HEK293 (cell line): ENCODE results near the gene AMOTL2.

ENCODE experiments used
- CTCF ChIA-PET: fragments of 350-600 bp; formaldehyde crosslinking; extraction: SDS; loops from one replicate; lab custom pipeline; 2021; ENCODE audit warnings: antibody characterized with exemption; lab: Yijun Ruan, JAX
- POLR2A ChIA-PET: fragments of 300-600 bp; formaldehyde crosslinking; extraction: SDS; loops from one replicate; lab custom pipeline; 2020; ENCODE audit warnings: antibody characterized with exemption, inconsistent platforms; lab: Yijun Ruan, JAX
- H3K27ac ChIP-seq: fragments of 200-500 bp; sonication (Bioruptor generic); 2 replicates; pipeline ENCODE4 v1.5.1; 2014; ENCODE audit warnings: low read depth, low read length, control low read depth, inconsistent platforms; ENCODE audit errors: extremely low read depth
- H3K36me3 ChIP-seq, 2 experiments: fragments of 200-500 bp in 1 of 2; sonication (Bioruptor generic) in 1 of 2; 1 replicate in 1 of 2; 2 replicates in 1 of 2; pipeline ENCODE4 v1.5.1; 2014 to 2017; ENCODE audit warnings: inconsistent platforms in 2 of 2, low read length in 2 of 2; ENCODE audit not compliant: control insufficient read depth in 2 of 2, insufficient read depth in 1 of 2
- H3K4me1 ChIP-seq: fragments of 200-500 bp; sonication (Bioruptor generic); 2 replicates; pipeline ENCODE4 v1.5.1; 2014; ENCODE audit warnings: mild to moderate bottlenecking, low read length, inconsistent platforms; ENCODE audit not compliant: control insufficient read depth, insufficient read depth
- H3K4me3 ChIP-seq: 2 replicates; pipeline ENCODE4 v1.5.1; 2011; ENCODE audit warnings: low read depth, mild to moderate bottlenecking, control low read depth, low read length, moderate library complexity
- H3K9me3 ChIP-seq: fragments of 200-500 bp; sonication (Bioruptor generic); 2 replicates; pipeline ENCODE4 v1.5.1; 2014; ENCODE audit warnings: low read depth, low read length, inconsistent platforms; ENCODE audit not compliant: control insufficient read depth, insufficient read depth
- GLIS1 ChIP-seq: fragments of 450-650 bp; formaldehyde crosslinking; IDR thresholded peaks from 2 replicates; pipeline ENCODE4 v1.5.1; 2016; ENCODE audit warnings: missing biosample characterization, missing genetic modification characterization
- IKZF3 ChIP-seq: fragments of 450-650 bp; IDR thresholded peaks from 2 replicates; pipeline ENCODE4 v1.5.0; 2018; ENCODE audit warnings: missing biosample characterization, mild to moderate bottlenecking, missing genetic modification characterization, moderate library complexity
- SALL2 ChIP-seq: fragments of 450-650 bp; formaldehyde crosslinking; IDR thresholded peaks from 2 replicates; pipeline ENCODE4 v1.5.0; 2017; ENCODE audit warnings: missing biosample characterization, mild to moderate bottlenecking, missing genetic modification characterization, borderline replicate concordance
- WT1 ChIP-seq: fragments of 450-650 bp; formaldehyde crosslinking; IDR thresholded peaks from 2 replicates; pipeline ENCODE4 v1.5.1; 2016; ENCODE audit warnings: missing biosample characterization, missing genetic modification characterization
- YY1 ChIP-seq: fragments of 450-650 bp; formaldehyde crosslinking; IDR thresholded peaks from 2 replicates; pipeline ENCODE4 v1.5.1; 2018; ENCODE audit warnings: missing biosample characterization, missing genetic modification characterization
- ZBTB17 ChIP-seq: fragments of 450-650 bp; formaldehyde crosslinking; IDR thresholded peaks from 2 replicates; pipeline ENCODE4 v1.5.1; 2016; ENCODE audit warnings: missing biosample characterization, missing genetic modification characterization
- ZBTB48 ChIP-seq: fragments of 450-650 bp; formaldehyde crosslinking; IDR thresholded peaks from 2 replicates; pipeline ENCODE4 v1.5.1; 2016; ENCODE audit warnings: missing biosample characterization, missing genetic modification characterization
- ZFP3 ChIP-seq: fragments of 450-650 bp; formaldehyde crosslinking; IDR thresholded peaks from 2 replicates; pipeline ENCODE4 v1.5.1; 2016; ENCODE audit warnings: low read depth, missing biosample characterization, missing genetic modification characterization
- ZFP69B ChIP-seq: fragments of 450-650 bp; formaldehyde crosslinking; IDR thresholded peaks from 2 replicates; pipeline ENCODE4 v1.5.1; 2016; ENCODE audit warnings: missing biosample characterization, missing genetic modification characterization
- ZNF10 ChIP-seq: fragments of 450-650 bp; formaldehyde crosslinking; IDR thresholded peaks from 2 replicates; pipeline ENCODE4 v1.5.1; 2017; ENCODE audit warnings: missing biosample characterization, missing genetic modification characterization
- ZNF155 ChIP-seq: fragments of 450-650 bp; formaldehyde crosslinking; IDR thresholded peaks from 2 replicates; pipeline ENCODE4 v1.5.1; 2016; ENCODE audit warnings: missing biosample characterization, missing genetic modification characterization
- ZNF473 ChIP-seq: fragments of 450-650 bp; formaldehyde crosslinking; IDR thresholded peaks from 2 replicates; pipeline ENCODE4 v1.5.1; 2017; ENCODE audit warnings: missing biosample characterization, missing genetic modification characterization
- ZNF521 ChIP-seq: fragments of 450-650 bp; formaldehyde crosslinking; IDR thresholded peaks from 2 replicates; pipeline ENCODE4 v1.5.1; 2017; ENCODE audit warnings: missing biosample characterization, mild to moderate bottlenecking, missing genetic modification characterization
- ZNF571 ChIP-seq: fragments of 450-650 bp; formaldehyde crosslinking; IDR thresholded peaks from 2 replicates; pipeline ENCODE4 v1.5.0; 2017; ENCODE audit warnings: missing biosample characterization, missing genetic modification characterization
- ZNF610 ChIP-seq: fragments of 450-650 bp; formaldehyde crosslinking; IDR thresholded peaks from 2 replicates; pipeline ENCODE4 v1.5.1; 2016; ENCODE audit warnings: missing biosample characterization, missing genetic modification characterization, borderline replicate concordance
- ZNF621 ChIP-seq: fragments of 450-650 bp; formaldehyde crosslinking; IDR thresholded peaks from 2 replicates; pipeline ENCODE4 v1.5.1; 2017; ENCODE audit warnings: missing biosample characterization, missing genetic modification characterization
- ZSCAN16 ChIP-seq: fragments of 450-650 bp; formaldehyde crosslinking; IDR thresholded peaks from 2 replicates; pipeline ENCODE4 v1.5.1; 2016; ENCODE audit warnings: missing biosample characterization, missing genetic modification characterization
- TF ChIP-seq, protein P1 (sequence below): fragments of 450-650 bp; IDR thresholded peaks from 2 replicates; pipeline ENCODE4 v1.5.1; 2018; ENCODE audit warnings: missing biosample characterization, mild to moderate bottlenecking, missing genetic modification characterization
- TF ChIP-seq, protein P2 (sequence below): fragments of 450-650 bp; formaldehyde crosslinking; IDR thresholded peaks from 2 replicates; pipeline ENCODE4 v1.5.1; 2017; ENCODE audit warnings: missing biosample characterization, missing genetic modification characterization
- TF ChIP-seq, protein P3 (sequence below): fragments of 450-650 bp; formaldehyde crosslinking; IDR thresholded peaks from 2 replicates; pipeline ENCODE4 v1.5.1; 2017; ENCODE audit warnings: missing biosample characterization, missing genetic modification characterization

AMOTL2 gene

DNA sequence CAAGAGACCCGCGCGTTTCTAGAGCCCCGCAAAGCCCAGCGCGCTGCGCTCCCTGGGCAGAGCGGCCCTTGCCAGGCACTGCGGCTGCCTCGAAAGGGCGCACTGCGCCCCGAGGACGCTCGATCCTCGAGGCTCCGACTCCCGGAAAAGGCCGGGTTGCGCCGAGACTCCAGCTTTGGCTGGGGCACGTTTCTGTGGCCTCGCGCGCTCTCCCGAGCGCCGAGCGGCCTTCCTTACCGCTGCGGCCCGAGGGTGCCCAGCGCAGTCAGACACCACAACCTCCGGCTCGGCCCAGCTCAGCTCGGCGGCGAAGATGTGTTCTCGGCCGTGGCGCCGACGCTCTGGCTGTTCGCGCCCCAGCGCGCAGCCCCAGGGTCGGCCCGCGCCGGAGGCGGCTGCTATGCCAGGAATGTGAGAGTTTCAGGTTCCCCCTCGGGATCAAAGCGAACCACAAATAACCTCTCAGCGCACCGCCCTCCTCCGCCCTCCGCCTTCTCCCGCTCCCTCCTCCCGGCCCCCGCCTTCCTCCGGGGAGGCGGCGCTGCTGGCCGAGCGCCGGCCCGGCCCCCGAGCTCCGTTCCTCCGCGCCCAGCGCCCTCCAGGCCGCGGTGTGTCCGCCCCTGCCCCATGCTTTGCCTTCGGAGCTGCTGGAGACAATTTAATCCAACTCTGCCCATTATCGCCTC is at the start of gene AMOTL2 (continued):
- TF ChIP-seq, protein P1, sequence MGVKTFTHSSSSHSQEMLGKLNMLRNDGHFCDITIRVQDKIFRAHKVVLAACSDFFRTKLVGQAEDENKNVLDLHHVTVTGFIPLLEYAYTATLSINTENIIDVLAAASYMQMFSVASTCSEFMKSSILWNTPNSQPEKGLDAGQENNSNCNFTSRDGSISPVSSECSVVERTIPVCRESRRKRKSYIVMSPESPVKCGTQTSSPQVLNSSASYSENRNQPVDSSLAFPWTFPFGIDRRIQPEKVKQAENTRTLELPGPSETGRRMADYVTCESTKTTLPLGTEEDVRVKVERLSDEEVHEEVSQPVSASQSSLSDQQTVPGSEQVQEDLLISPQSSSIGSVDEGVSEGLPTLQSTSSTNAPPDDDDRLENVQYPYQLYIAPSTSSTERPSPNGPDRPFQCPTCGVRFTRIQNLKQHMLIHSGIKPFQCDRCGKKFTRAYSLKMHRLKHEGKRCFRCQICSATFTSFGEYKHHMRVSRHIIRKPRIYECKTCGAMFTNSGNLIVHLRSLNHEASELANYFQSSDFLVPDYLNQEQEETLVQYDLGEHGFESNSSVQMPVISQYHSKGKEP = no peak
- TF ChIP-seq WT1 (tag by site-specific recombination) (peak; percentile 53; the same call in 1 of the 2 replicates), ZFP69B (tag by site-specific recombination) (no peak; the same call in 1 of the 2 replicates), ZNF610 (0 out of 2 replicates have a peak, but pooled peaks have one; percentile 9), IKZF3 (tag by site-specific recombination) (peak; percentile 92), YY1 (tag by site-specific recombination) (no peak), ZBTB17 (tag by site-specific recombination) (peak; percentile 76)
- TF ChIP-seq, protein P2, sequence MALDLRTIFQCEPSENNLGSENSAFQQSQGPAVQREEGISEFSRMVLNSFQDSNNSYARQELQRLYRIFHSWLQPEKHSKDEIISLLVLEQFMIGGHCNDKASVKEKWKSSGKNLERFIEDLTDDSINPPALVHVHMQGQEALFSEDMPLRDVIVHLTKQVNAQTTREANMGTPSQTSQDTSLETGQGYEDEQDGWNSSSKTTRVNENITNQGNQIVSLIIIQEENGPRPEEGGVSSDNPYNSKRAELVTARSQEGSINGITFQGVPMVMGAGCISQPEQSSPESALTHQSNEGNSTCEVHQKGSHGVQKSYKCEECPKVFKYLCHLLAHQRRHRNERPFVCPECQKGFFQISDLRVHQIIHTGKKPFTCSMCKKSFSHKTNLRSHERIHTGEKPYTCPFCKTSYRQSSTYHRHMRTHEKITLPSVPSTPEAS = no peak

DNA sequence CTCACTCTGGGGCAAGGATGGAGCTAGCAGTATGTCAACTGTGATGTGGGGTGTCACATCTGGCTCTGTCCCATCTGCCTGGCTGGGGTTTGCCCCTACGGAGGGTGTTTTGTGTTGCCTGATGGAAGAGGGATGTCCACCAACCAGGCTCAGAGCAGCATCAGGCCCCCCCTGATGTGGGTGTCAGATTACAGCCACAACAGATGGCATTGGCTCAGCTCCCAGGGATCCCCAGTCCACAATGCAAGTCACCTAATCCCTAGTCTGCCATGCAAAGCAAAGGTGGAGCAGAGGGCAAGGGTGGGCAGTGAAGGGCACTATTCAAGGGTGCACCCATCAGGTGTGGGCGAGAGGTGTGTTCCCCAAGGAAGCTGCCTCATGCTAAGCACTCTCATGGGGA is 48.9 kb upstream of the AMOTL2 start:
- Histone ChIP-seq H3K27ac (no peak overlapping the region), H3K4me3 (no peak overlapping the region), H3K4me1 (no peaks in the 10 kb centered on the region), H3K9me3 (no peaks in the 10 kb centered on the region), H3K36me3 (no peaks in the 10 kb centered on the region)
- POLR2A ChIA-PET = no interaction called here
- TF ChIP-seq GLIS1 (tag by site-specific recombination) = peak; percentile 38; the same call in 1 of the 2 replicates
- TF ChIP-seq ZBTB48 (tag by site-specific recombination) = peak; percentile 71
- TF ChIP-seq ZSCAN16 (tag by site-specific recombination) = no peak
- no peak for TF ChIP-seq ZNF473 (tag by site-specific recombination)
- TF ChIP-seq SALL2 = no peak
- TF ChIP-seq ZNF10 (tag by site-specific recombination) = no peak
- TF ChIP-seq ZNF621 (tag by site-specific recombination) = no peak
- TF ChIP-seq ZNF571 (tag by site-specific recombination) = no peak
- TF ChIP-seq ZNF155 = no peak
- TF ChIP-seq, all 188 proteins: peak for 2
- CTCF ChIA-PET = no interaction called here

DNA sequence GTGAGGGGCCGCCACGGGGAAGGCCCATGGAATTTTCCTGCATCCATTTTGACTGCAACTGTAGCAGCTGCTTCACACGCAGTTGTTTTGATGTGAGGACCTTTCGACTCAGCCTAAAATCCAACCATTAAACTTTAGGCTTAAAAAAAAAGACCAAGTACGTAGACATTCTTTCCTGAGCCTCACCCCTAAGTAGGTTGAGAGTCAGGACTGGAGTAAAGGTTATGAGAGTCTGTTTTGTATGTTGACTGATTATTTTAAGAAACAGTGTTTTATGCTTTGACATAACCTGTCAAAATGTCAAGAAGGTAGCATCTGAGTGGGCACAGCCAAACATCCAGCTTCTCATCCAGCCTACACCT is 45.7 kb upstream of the AMOTL2 start:
- Histone ChIP-seq H3K4me1 (no peaks in the 10 kb centered on the region), H3K27ac (no peak overlapping the region), H3K4me3 (no peak overlapping the region), H3K36me3 (no peaks in the 10 kb centered on the region), H3K9me3 (no peaks in the 10 kb centered on the region)
- CTCF ChIA-PET = no interaction called here
- TF ChIP-seq, protein P3, sequence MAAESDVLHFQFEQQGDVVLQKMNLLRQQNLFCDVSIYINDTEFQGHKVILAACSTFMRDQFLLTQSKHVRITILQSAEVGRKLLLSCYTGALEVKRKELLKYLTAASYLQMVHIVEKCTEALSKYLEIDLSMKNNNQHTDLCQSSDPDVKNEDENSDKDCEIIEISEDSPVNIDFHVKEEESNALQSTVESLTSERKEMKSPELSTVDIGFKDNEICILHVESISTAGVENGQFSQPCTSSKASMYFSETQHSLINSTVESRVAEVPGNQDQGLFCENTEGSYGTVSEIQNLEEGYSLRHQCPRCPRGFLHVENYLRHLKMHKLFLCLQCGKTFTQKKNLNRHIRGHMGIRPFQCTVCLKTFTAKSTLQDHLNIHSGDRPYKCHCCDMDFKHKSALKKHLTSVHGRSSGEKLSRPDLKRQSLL (tag by site-specific recombination) = no peak
- TF ChIP-seq ZFP3 (tag by site-specific recombination) (no peak), ZNF521 (tag by site-specific recombination) (no peak)
- POLR2A ChIA-PET = no interaction called here
